Activated CD8-positive, alpha-beta memory T cell treated with anti-CD3 and anti-CD28 coated beads for 1 hour (primary cell): Measurements from ENCODE around the gene RBM14.
"Not testable (repeated sequence)": the region's sequence is repeated elsewhere in the genome, so short reads cannot be mapped to it uniquely, and the experiment has no call there.

Experiments used
- DNase-seq, 2 donors: peaks; one replicate each; pipeline ENCODE4 v3.0.0-alpha.2; 2020; ENCODE audit warnings: low read depth in 1 of 2; ENCODE audit errors: extremely low read depth in 1 of 2

Gene RBM14

GRCh38 chr11:66595245-66595904 is 21.1 kb upstream of the RBM14 start:
- DNase-seq = no peak

- no peak for DNase-seq
Observed at GRCh38 chr11:66598993-66599392, 17.4 kb upstream of the RBM14 start.

GRCh38 chr11:66600219-66600618 is 16.2 kb upstream of the RBM14 start:
- no peak for DNase-seq

- no peak for DNase-seq
Observed at GRCh38 chr11:66600631-66601233, 15.7 kb upstream of the RBM14 start.

GRCh38 chr11:66603072-66603471 is 13.4 kb upstream of the RBM14 start:
- no peak for DNase-seq

- no peak for DNase-seq
Observed at GRCh38 chr11:66604155-66604554, 12.3 kb upstream of the RBM14 start.

GRCh38 chr11:66606608-66607007 is 9.8 kb upstream of the RBM14 start:
- DNase-seq = not testable (repeated sequence)

GRCh38 chr11:66607126-66607834 is 9.2 kb upstream of the RBM14 start:
- DNase-seq = no peak

GRCh38 chr11:66609721-66610617 is 6.5 kb upstream of the RBM14 start:
- no peak for DNase-seq

- DNase-seq = no peak
Observed at GRCh38 chr11:66612458-66612857, 4.0 kb upstream of the RBM14 start.

GRCh38 chr11:66614073-66614472 is 2.4 kb upstream of the RBM14 start:
- no peak for DNase-seq

- DNase-seq = no peak
Observed at GRCh38 chr11:66617155-66617834, 865 bp downstream of the RBM14 start.

GRCh38 chr11:66619080-66619554 is 2.7 kb downstream of the RBM14 start:
- no peak for DNase-seq

GRCh38 chr11:66624450-66624849 is 8.0 kb downstream of the RBM14 start:
- DNase-seq = no peak

GRCh38 chr11:66625041-66625751 is 8.8 kb downstream of the RBM14 start:
- DNase-seq = no peak

- DNase-seq = no peak
Observed at GRCh38 chr11:66625752-66626149, 9.3 kb downstream of the RBM14 start.

GRCh38 chr11:66626382-66626781 is 10.0 kb downstream of the RBM14 start:
- no peak for DNase-seq

GRCh38 chr11:66626926-66627325 is 10.5 kb downstream of the RBM14 start:
- no peak for DNase-seq

- DNase-seq = no peak
Observed at GRCh38 chr11:66628061-66628603, 11.7 kb downstream of the RBM14 start.

GRCh38 chr11:66629356-66629755 is 12.9 kb downstream of the RBM14 start:
- DNase-seq = no peak
